ENCODE results near the gene LINS1. TPM values are rescaled to one million over a fixed set of nuclear protein-coding genes. Genes with fewer than 3 reads are reported as not detected.

LINS1 gene
- total and polyA plus RNA-seq, 2 donors (not counting 1 experiment from before 2014, with no cell fraction given): 14.3 to 46.4 TPM

Small RNAs within 50 kb of the gene (small RNA-seq; reads per million reads assigned to genes)
- gene RF00019 (ENCODE audit: insufficient read length, low read depth, low replicate concordance): not detected
- gene RNU6-181P (ENCODE audit: insufficient read length, low read depth, low replicate concordance): not detected
- not detected for gene RNU6-322P (ENCODE audit: insufficient read length, low read depth, low replicate concordance)

Other genes with a start within 250 kb of the LINS1 start
- gene CERS3, start 73.2 kb downstream of the LINS1 start, total RNA-seq: 0.34 and 0.44 TPM in 2 replicates
- gene CERS3, start 73.2 kb downstream of the LINS1 start, polyA plus RNA-seq: 0.12 and 0.13 TPM in 2 replicates
- gene ASB7, start 405 bp upstream of the LINS1 start, total RNA-seq: 25.0 and 26.5 TPM in 2 replicates
- 12.1 and 15.1 TPM in 2 replicates for gene ASB7, start 405 bp upstream of the LINS1 start, polyA plus RNA-seq